Tibial nerve (tissue), 4 donors: ENCODE data around the gene CLIC5. TPM values are rescaled to one million over a fixed set of nuclear protein-coding genes. Genes with fewer than 3 reads are reported as not detected.
"Not testable (repeated sequence)": the region's sequence is repeated elsewhere in the genome, so short reads cannot be mapped to it uniquely, and the experiment has no call there.

ENCODE experiments used
- DNase-seq, 2 donors: peaks; one replicate each; pipeline ENCODE4 v3.0.0-alpha.2; 2019; ENCODE audit warnings: low spot score in 2 of 2
- H3K27ac ChIP-seq, 4 donors: fragments of 200-600 bp; sonication (generic) in 3 of 4; one replicate each; pipeline ENCODE4 v1.5.1; 2017 to 2019; ENCODE audit warnings: mild to moderate bottlenecking in 1 of 4
- H3K27me3 ChIP-seq, 2 donors: fragments of 200-600 bp; sonication (generic) in 1 of 2; one replicate each; pipeline versions ENCODE4 v1.5.1 to v1.6.0; 2017 to 2019
- H3K36me3 ChIP-seq, 3 donors: fragments of 200-600 bp; sonication (generic); one replicate each; pipeline ENCODE4 v1.5.1; 2018 to 2019
- H3K4me1 ChIP-seq, 4 donors: fragments of 200-600 bp; sonication (generic) in 3 of 4; one replicate each; pipeline ENCODE4 v1.5.1; 2017 to 2019
- H3K4me3 ChIP-seq, 4 donors: fragments of 200-600 bp; sonication (generic) in 3 of 4; one replicate each; pipeline ENCODE4 v1.5.1; 2017 to 2019; ENCODE audit warnings: mild to moderate bottlenecking in 1 of 4, moderate library complexity in 1 of 4
- H3K9me3 ChIP-seq, 4 donors: fragments of 200-600 bp; sonication (generic) in 3 of 4; one replicate each; pipeline ENCODE4 v1.5.1; 2017 to 2019
- EP300 ChIP-seq, 2 donors: sonication (generic); formaldehyde crosslinking; IDR thresholded peaks; one replicate each; pipeline ENCODE4 v1.6.1; 2017; ENCODE audit warnings: antibody characterized with exemption in 2 of 2, mild to moderate bottlenecking in 1 of 2
- POLR2A ChIP-seq, 2 donors: fragments of 450-650 bp; IDR thresholded peaks; one replicate each; pipeline ENCODE4 v1.6.1; 2017; ENCODE audit warnings: antibody characterized with exemption in 2 of 2, mild to moderate bottlenecking in 2 of 2, moderate library complexity in 2 of 2
- WGBS, 2 donors: methylation state at CpG; one replicate each; pipeline ENCODE4 v1.1.5; 2018; 5-methylcytosine and 5-hydroxymethylcytosine counted together
- total RNA-seq, 4 donors: library from RNA; depleted of rRNA; stranded (reverse); fragments of >200 nt; gene quantifications; one replicate each; pipeline ENCODE4 v1.1.0, GENCODE V29; 2016
- TF ChIP-seq, protein P1 (sequence below), 5 experiments: fragments of 200-600 bp in 3 of 5; fragments of 450-650 bp in 2 of 5; sonication (generic) in 3 of 5; IDR thresholded peaks; one replicate each; pipeline ENCODE4 v1.5.1; 2016 to 2019; ENCODE audit warnings: antibody characterized with exemption in 5 of 5, mild to moderate bottlenecking in 3 of 5, moderate library complexity in 2 of 5

CLIC5 gene
- total RNA-seq, 4 donors from 2014 or later, result 6.6 to 47.2 (median 34.8) TPM

DNA sequence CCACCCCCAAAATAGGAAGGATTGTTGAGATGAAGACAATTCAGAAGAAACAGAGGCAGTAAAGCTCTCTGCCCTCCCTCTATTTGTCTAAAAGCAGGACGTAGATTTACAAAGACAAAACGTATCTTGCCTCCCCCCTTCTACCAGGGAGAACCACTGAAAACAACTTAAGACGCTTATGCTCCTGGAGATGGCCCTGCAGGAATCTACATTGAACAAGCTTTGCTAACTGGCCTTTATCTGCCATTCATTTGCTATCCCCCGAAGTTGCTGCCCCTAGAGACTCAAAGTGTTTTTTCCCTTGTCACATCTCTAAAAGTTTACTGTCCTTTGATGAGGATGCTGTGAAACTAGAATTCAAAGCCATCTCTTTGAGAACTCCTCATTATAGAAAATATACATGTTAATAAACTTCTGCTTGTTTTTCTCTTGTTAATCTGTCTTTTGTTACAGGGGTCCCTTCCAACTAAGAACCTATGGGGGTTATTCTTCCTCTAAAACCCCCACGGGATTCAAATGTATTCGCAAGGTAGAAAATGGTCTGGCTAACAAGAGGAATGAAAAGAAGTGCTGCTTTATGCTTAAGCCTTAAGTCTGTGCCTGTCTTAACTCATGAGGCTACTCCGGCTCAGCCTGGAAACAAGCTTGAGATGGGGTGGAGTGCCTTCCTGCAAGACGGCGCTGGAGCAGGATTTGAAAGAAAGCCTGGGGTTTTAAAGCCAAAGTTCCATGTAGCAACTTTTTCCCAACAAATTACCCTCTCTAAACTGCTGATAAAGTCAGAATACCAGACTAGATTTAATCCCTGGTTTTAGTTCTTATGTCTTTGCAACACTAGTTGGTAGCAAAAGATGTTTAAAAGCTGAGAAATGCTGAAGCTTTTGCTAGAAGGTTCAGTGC, 88.0 kb downstream of the CLIC5 start:
- Histone ChIP-seq H3K27me3 (no peaks in the 10 kb centered on the region), H3K4me3 (no peak overlapping the region), H3K27ac (no peak overlapping the region), H3K4me1 (peaks cover 0 to 11% (median 0%) of the 10 kb centered on the region in 4 donors), H3K9me3 (no peaks in the 10 kb centered on the region), H3K36me3 (no peaks in the 10 kb centered on the region)
- TF ChIP-seq POLR2A (IDR thresholded peaks at IDR 0.05), result no peak
- no peak for TF ChIP-seq EP300 (IDR thresholded peaks at IDR 0.05)
- TF ChIP-seq, protein P1, sequence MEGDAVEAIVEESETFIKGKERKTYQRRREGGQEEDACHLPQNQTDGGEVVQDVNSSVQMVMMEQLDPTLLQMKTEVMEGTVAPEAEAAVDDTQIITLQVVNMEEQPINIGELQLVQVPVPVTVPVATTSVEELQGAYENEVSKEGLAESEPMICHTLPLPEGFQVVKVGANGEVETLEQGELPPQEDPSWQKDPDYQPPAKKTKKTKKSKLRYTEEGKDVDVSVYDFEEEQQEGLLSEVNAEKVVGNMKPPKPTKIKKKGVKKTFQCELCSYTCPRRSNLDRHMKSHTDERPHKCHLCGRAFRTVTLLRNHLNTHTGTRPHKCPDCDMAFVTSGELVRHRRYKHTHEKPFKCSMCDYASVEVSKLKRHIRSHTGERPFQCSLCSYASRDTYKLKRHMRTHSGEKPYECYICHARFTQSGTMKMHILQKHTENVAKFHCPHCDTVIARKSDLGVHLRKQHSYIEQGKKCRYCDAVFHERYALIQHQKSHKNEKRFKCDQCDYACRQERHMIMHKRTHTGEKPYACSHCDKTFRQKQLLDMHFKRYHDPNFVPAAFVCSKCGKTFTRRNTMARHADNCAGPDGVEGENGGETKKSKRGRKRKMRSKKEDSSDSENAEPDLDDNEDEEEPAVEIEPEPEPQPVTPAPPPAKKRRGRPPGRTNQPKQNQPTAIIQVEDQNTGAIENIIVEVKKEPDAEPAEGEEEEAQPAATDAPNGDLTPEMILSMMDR (IDR thresholded peaks at IDR 0.05), result no peak
- DNase-seq, result no peak
- WGBS, 2 donors, result 65 to 74% methylated on average over 9 of the region's 9 CpGs

DNA sequence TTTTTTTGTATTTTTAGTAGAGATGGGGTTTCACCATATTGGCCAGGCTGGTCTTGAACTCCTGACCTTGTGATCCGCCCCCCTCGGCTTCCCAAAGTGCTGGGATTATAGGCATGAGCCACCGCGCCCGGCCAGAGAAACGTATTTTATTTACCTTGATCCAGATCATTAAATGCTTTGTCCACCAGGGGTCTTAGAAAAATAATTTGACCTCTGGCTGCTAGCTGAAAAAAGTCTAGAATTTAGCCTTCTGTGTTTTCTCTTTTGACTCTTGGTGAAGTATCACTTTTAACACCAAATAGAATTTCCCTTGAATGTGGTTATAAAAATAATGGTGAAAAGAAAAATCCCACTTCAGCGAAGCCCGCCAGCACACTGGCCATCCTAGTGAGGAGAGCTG, 89.2 kb downstream of the CLIC5 start:
- not testable (repeated sequence) for H3K4me3 ChIP-seq, DNase-seq, H3K27me3 ChIP-seq, H3K9me3 ChIP-seq, H3K27ac ChIP-seq, H3K36me3 ChIP-seq
- TF ChIP-seq, protein P1 (IDR thresholded peaks at IDR 0.05), result peak in 1 of 5 experiments; percentile 4
- 90 to 92% methylated on average over 8 of the region's 8 CpGs for WGBS, 2 donors
- H3K4me1 ChIP-seq, result peaks cover 0 to 24% (median 4%) of the 10 kb centered on the region in 4 donors

DNA sequence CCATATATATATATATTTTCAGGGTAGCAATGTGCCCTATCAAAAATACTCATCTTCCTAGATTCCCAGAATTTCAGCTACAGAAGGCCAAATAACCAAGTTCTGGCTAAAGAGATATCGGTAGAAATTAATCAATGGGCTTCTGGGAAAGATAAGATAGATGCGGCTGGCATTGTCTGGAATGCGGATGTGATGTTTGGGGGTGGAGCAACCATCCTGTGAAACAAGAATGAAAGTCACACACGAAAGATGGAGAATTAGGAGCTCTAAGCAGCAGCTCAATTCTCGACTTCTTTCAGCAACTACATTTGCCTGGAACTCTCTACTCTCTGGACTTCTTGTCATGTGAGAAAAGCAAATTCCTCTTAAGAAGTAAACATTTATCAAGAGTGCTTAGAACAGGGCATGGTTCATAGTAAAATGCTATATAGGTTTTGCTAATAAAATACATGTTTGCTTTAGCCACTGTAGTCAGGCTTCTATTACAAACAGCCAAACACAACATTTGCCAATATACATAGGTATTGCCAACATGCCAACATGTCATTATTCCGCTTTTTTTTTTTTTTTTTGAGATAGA, 90.8 kb downstream of the CLIC5 start:
- TF ChIP-seq, protein P1 (IDR thresholded peaks at IDR 0.05), result no peak
- TF ChIP-seq EP300 (IDR thresholded peaks at IDR 0.05) (no peak), POLR2A (IDR thresholded peaks at IDR 0.05) (no peak)
- no peaks in the 10 kb centered on the region for H3K27me3 ChIP-seq
- H3K9me3 ChIP-seq, result no peaks in the 10 kb centered on the region
- no peak overlapping the region for H3K4me3 ChIP-seq
- no peak overlapping the region for H3K27ac ChIP-seq
- 83 to 91% methylated on average over 6 of the region's 6 CpGs for WGBS, 2 donors
- H3K4me1 ChIP-seq, result peaks cover 0 to 21% (median 4%) of the 10 kb centered on the region in 4 donors
- DNase-seq, result no peak
- no peaks in the 10 kb centered on the region for H3K36me3 ChIP-seq

DNA sequence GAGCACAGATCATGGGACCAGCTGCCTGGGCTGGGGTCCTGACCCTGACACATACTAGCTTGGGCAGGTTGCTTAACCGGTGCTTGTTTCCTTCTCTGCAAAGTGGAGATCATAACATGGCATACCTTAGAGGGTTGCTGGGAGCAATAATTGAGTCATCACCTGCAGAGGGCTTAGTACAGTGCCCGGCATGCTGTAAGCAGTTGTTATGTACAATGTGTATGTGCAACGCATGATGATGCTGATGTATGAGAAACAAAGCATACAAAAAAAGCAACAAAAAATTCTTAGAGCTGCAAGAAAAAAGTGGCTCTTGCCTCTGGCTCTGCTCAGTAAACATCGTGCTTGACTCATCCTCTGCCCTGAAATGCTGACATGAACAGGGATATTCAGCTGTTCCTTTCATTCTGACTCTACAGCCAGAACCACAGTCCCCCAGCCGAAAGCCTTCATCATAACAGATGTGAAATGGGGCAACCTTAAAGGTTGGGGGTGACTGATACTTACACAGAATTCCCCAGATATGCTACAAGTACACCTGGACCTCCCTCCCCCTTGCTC, 91.7 kb downstream of the CLIC5 start:
- H3K36me3 ChIP-seq, result no peaks in the 10 kb centered on the region
- no peak for DNase-seq
- peaks cover 0 to 20% (median 4%) of the 10 kb centered on the region in 4 donors for H3K4me1 ChIP-seq
- H3K27me3 ChIP-seq, result no peaks in the 10 kb centered on the region
- H3K4me3 ChIP-seq, result no peak overlapping the region
- TF ChIP-seq, protein P1 (IDR thresholded peaks at IDR 0.05), result no peak
- TF ChIP-seq EP300 (IDR thresholded peaks at IDR 0.05) (no peak), POLR2A (IDR thresholded peaks at IDR 0.05) (no peak)
- H3K27ac ChIP-seq, result no peak overlapping the region
- WGBS, 2 donors, result 64 to 65% methylated on average over 5 of the region's 5 CpGs
- no peaks in the 10 kb centered on the region for H3K9me3 ChIP-seq
